SU-DHL-6 (cell line): ENCODE data around the gene UBA1.

Experiments
- CTCF ChIP-seq: fragments of 200-600 bp; sonication (generic); IDR thresholded peaks from one replicate; pipeline ENCODE4 v1.5.1; 2017; ENCODE audit warnings: antibody characterized with exemption, mild to moderate bottlenecking, low read length, moderate library complexity; ENCODE audit not compliant: insufficient read depth, poor library complexity, severe bottlenecking
- EZH2phosphoT487 ChIP-seq: fragments of 200-600 bp; sonication (generic), shearing (Covaris generic); conservative IDR thresholded peaks from 2 replicates; pipeline ENCODE4 v1.6.1; 2018; ENCODE audit warnings: mild to moderate bottlenecking, antibody characterized with exemption, low read length, moderate library complexity, mixed read lengths

GRCh38 chrX:47208108-47208507, 14.5 kb downstream of the UBA1 start:
- TF ChIP-seq EZH2phosphoT487, result no peak
- no peak for TF ChIP-seq CTCF
